GM10847 (cell line): ENCODE results near the gene KRTAP12-3.

ENCODE experiments used
- POLR2A ChIP-seq: IDR thresholded peaks from 2 replicates; pipeline ENCODE4 v1.6.1; 2011; ENCODE audit not compliant: insufficient read length; ENCODE audit errors: extremely low read depth

Gene KRTAP12-3

DNA sequence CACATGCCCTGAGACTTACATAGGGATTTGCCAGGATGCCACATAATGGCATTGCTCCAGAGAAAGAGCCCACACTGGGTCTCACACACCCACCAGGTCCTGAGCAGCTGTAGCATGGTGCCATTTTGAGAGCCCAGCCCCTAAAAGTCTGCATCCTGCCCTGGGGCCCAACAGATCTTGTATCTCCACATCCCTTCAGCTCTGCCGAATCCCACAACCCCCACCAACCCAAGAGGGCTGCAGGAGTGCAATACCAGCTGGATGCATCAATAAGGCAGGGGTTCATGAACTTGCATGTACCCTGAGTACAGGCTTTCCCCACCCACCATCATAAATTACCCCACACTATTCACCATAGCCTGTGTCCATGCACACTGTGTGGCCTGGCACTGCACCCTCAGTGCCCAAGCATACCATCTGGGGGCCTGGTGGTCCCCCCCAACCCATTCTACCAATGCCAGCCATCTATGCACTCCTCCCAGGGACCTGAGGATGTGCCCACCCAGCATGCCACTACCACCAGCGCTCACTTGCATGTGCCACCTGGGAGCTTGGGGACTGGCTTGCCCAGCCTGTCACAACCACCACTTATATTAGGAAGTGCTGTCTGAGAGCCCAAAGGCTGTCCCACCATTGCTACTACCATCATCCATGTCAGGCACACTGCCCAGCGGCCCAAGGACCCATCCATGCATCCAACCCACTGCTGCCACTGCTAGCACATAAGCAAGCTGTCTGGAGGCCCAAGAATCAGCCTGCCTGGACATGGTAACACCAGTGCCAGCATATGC is 13.1 kb downstream of the KRTAP12-3 start:
- no peak for TF ChIP-seq POLR2A

DNA sequence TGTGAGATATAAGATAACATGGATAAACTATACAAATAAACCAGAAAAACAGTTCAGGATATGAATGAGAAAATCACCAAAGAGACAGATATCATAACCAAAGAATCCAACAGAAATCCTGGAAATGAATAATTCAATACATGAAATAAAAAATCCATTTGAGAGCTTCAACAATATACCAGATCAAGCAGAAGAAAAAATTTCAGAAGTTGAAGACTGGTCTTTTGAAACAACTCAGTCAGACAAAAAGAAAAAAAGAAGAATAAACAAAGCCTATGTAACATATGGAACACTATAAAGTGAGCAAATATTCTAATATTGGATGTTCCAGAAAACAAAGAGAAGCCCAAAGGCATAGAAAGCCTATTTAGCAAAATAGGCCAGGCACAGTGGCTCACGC is 14.2 kb downstream of the KRTAP12-3 start:
- TF ChIP-seq POLR2A = no peak

DNA sequence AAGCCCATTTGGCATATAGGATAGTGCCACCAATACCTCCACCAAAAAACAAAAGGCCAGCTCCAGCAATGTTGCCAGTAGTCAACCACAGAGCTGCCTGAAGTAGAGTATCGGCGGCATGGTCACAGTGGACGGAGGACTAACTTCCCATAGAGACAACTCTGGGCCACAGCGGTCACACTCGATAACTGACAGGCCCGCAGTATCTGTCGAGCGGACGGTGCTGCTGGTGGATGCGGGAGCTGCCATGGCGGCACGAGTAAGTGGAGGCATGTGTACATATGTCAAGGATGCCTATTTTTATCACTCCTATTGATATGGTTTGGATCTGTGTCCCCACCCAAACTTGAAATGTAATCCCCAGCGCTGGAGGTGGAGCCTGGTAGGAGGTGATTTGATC is 20.1 kb downstream of the KRTAP12-3 start:
- no peak for TF ChIP-seq POLR2A

DNA sequence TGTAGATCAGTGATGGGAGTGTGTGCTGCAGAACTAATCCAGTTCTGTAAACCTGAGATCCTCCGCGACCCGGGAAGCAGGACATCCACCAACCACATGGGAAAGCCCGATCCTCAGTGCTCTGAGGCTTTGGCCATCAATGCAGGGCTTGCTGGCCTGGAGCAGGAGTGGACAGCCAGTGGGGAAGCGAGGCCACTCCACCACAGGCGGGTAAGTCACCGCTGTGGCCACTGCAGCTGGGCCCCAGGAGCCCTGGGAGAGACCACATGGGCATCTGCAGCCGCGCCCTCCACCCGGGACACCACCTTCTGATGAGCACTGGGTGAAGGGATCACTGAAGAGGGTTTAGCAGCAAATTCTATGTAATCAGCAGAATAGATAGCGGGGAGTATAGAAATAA is 23.4 kb downstream of the KRTAP12-3 start:
- no peak for TF ChIP-seq POLR2A

DNA sequence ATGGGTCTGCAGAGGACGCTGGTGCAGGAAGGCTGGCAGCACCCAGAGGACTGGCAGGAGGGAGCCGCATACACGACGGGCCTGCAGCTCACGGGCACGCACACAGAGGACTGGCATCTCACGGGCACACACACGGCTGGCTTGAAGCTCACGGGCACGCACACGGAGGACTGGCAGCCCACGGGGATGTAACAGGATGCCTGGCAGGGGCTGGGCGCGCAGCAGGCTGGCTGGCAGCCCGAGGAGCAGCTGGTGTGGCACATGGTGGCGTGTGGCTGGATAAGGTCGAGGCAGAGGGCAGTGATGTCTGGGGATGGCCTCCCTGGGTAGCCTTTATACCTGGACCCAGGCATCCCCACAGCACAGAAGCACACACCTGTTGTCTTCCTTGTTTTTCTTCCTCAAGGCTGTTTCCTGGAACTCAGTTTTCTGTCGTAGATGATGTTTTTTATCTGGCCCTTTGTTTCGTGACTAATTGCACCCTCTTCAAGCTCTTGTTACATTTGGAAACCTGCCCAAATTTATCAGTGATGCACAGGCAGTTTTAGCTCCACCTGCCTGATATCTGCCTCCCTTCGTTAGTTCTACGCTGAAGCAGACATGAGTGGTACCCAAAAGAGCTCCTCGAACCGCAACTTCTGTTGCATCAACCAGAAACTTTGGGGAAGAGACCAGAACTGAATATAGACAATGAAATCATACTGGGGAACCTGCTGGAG is 24.3 kb downstream of the KRTAP12-3 start, which contains the start of gene KRTAP12-1:
Gene KRTAP12-1 (minus strand): TSS at position 303 of the 719 bp plus-strand sequence. CDS start 40 bp downstream, at position 263.
- TF ChIP-seq POLR2A = no peak

DNA sequence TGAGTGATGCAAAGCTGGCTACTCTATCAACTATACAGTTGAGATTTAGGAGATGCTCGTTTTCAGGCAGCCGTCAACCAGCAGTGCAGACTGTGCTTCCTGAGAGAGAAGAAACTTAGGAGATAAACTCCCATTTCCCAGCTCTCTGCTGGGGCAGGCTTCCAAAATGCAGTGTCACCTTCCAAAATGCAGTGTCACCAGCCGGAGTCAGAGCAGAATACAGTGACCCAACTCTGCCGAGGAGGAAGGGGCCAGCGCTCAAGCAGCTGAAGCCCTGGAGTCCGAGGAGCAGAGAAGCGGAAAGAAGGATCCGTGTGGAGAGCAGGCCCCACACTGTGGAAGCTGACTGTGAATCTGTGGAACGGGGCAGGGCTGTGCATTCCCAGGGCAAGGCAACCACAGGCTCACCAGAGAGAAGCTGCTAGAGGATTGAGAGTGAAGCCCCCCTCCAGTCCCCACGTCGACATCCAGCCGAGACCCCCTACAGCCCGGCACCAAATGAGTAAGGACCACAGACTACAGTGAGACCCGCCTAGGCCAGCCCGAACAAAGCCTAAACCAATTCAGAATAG is 24.9 kb downstream of the KRTAP12-3 start:
- TF ChIP-seq POLR2A = no peak

DNA sequence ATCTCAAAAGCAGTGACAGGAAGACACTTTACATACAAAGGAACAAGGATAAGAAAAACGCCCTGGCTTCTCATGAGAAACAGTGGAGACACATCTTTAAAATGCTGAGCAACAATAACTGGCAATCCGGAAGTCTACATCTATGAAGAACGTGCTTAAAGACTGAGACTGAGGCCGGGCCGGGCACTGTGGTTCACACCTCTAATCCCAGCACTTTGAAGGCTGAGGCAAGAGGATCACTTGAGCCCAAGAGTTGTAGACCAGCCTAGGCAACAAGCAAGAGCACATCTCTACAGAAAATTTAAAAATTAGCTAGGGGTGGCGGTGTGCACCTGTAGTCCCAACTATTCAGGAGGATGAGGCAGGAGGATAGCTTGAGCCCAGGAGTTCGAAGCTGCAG is 26.3 kb downstream of the KRTAP12-3 start:
- no peak for TF ChIP-seq POLR2A

DNA sequence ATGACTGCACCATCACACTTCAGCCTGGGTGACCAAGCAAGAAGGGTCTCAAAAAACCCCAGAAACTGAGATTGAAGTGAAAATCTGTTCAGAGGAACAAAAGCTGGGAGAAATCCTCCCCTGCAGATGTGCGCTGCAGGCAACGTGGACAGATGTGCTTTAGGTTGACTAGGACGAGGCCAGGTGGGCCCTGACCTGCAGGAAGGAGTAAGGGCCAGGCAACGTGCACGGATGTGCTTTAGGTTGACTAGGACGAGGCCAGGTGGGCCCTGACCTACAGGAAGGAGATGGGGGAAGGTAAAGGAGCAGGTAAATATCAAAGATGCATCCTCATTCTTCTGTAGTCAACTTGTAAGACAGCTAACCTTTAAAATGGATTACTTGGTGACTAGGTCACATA is 26.8 kb downstream of the KRTAP12-3 start:
- no peak for TF ChIP-seq POLR2A

DNA sequence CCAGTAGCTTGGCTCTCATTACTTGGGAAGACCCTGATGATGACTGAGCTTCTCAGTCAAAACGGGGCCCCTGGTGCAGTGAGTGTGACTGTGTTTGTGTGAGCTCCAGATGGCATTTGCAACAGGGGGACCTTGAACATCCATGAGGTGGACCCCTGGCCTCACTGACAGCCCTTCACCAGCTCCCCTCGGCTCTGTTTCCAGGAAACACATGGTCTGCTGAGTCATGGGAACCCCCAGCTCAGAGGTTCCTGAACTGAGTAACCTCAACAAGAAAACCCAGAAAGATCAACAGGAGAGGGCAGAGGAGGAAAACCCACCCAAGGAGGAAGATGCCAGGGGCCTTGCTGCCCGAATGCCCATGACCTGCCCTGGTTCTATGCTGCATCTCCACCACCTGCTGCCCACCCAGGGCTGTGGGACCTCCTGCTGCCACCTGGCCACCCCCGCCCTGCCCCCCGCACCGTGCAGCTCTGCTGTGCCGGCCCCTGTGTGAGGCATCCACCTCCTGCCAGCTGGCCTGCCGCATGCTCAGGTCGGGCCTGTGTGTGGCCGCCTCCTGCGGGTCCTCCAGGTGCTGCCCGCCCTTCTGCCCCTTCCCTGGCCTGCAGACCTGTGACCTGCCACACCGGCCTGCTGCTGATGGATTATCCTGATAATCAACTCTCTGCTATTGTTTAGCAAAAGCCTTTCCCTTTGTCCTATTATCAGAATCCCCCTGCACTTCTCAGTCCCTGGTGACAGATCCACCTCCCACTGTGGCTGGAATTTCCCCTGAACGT is 28.5 kb downstream of the KRTAP12-3 start:
- TF ChIP-seq POLR2A = no peak

DNA sequence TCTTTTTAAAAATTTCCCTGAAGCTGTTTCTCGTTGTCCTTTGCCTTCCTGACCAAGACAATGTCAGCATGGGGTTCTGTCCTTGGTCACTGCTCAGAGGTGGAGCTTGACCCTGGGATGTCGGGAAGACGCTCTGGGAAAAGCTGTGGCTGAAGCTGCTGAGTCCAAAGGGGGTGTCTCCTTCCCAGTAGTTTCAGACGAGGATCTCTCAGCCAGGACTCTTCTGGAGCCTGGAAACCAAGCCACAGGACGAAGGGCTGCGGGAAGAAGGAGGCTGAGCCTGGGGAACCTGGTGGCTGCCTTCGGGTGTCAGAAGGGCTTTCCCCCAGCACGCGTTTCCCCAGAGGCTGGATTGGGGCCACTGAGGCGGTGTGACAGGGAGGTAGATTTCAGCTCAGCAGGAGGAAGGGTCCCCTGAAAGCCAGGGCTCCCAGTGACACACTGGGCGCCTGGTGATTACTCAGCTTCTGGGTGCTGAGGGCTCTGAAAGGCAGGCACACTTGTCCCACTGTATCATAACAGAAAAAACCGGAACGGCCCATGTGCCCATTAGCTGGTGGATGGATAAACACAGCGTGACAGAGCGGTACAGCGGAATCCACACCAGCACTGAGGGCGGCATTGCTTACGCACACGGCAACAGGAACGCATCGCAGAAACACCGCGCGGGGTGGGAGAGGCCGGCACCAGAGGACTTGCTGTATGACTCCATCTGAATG is 29.3 kb downstream of the KRTAP12-3 start:
- TF ChIP-seq POLR2A = no peak

DNA sequence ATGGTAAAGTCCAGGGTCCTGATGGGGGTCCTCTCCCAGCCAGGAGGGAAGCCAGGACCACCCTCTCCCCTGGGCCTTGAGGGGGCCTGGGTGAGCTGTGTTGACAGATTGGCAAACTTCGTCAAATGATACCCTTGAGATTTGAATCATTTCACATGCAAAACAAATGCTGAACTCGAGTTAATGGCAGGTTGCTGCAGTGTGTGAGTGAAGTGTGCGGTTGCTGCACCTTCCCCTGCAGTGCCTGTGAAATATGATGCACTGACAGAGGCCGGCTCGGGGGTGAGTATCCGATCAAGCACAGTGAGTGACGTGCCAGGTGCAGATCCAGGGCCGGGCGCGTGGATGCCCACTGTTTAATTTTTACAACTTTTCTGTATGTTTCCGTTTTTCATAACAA is 29.9 kb downstream of the KRTAP12-3 start:
- no peak for TF ChIP-seq POLR2A

DNA sequence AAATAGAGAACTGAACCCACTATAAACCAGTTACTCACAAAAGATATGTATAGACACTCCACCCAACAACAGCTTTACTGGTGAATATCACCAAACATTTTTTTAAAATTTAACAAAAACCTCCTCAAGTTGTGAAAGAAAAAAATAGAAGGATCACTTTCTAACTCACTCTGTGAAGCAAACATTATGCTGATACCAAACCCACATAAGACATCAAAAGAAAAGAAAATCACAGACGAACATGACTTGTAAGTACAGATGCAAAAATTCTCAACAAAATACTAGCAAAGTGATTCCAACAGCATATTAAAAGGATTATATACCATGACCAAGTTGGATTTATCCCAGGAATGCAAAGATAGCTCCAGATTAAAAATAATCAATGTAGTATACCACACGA is 34.0 kb downstream of the KRTAP12-3 start:
- TF ChIP-seq POLR2A = no peak

DNA sequence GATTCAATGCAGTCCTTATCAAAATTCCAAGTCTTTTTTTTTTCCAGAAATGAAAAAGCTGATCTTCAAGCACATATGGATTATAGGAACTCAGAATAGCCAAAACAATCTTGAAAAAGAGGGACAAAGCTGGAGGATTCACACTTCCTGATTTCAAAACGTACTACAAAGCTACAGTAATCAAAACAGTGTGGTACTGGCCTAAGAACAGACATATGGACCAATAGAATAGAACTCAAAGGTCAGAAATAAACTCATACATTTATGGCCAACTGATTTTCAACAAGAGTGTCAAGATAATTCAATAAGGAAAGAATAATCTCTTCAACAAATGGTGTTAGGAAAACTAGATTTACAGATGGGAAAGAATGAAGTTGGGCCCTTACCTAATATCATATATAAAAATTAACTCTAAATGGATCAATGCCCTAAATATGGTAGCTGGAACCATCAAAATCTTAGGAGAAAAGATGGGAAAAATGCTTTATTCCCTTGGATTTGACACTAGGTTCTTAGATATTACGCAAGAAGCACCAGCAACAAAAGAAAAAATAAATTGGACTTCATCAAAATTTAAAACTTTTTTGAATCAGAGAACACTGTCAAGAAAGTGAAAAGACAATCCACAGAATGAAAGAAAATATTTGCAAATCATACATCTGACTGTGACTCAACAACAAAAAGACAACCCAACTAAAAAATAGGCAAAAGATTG is 35.2 kb downstream of the KRTAP12-3 start:
- no peak for TF ChIP-seq POLR2A

DNA sequence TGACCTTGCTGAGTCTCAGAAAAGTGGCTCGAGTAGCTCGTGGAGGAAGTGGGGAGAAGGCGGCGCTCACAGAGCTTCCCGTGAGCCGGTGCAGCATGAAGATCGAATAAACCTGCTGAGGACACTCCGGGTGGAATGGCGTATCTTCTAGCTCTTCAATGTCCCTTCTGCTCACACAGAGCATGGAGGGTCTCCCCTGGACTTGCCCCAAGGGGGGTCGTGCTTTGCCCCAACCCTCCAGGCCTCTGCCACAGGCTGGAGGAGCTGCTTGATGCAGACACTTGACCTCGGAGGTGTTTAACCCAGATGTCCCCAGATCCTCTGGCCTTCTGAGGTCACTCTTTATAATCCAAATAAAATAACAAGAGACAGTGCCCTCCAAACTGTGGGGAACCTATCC is 37.0 kb downstream of the KRTAP12-3 start:
- TF ChIP-seq POLR2A = no peak
